B cell (primary cell): Measurements from ENCODE around the gene NYNRIN. TPM values are rescaled to one million over a fixed set of nuclear protein-coding genes. Genes with fewer than 3 reads are reported as not detected.

Experiments
- ATAC-seq: fragments of 200-7000 bp; cut with Tn5 transposase; one replicate; pipeline ENCODE4 v1.10.0; 2021; ENCODE audit warnings: low read depth, mild to moderate bottlenecking, moderate number of reproducible peaks, moderate library complexity
- CTCF ChIA-PET: fragments of 350-600 bp; sonication (Branson Sonifier 250); formaldehyde crosslinking; loops from one replicate; lab custom pipeline; 2021; ENCODE audit warnings: antibody characterized with exemption, inconsistent platforms; lab: Charles Lee
- POLR2A ChIA-PET: fragments of 350-600 bp; sonication (Branson Sonifier 250); formaldehyde crosslinking; loops from one replicate; lab custom pipeline; 2021; ENCODE audit warnings: antibody characterized with exemption; lab: Charles Lee
- DNase-seq: peaks from one replicate; pipeline ENCODE4 v3.0.0; 2013
- H2AFZ ChIP-seq: 2 replicates; pipeline ENCODE4 v1.6.1; 2012; ENCODE audit warnings: mild to moderate bottlenecking, low read depth, low read length; ENCODE audit not compliant: insufficient read depth, poor library complexity, severe bottlenecking
- H3K27ac ChIP-seq, 2 donors: 1 replicate in 1 of 2; 2 replicates in 1 of 2; pipeline ENCODE4 v1.5.1; 2012 to 2013; ENCODE audit warnings: low read length in 2 of 2, mild to moderate bottlenecking in 2 of 2, moderate library complexity in 1 of 2
- H3K27me3 ChIP-seq, 4 experiments: fragments of 200-600 bp in 1 of 4; sonication (generic) in 1 of 4; replicated peaks in 1 of 4; 1 replicate in 2 of 4; 2 replicates in 2 of 4; pipeline versions ENCODE4 v1.6.1 to v1.7.0; 2013 to 2016; ENCODE audit warnings: low read length in 3 of 4, mild to moderate bottlenecking in 2 of 4, mixed read lengths in 1 of 4, moderate library complexity in 1 of 4; ENCODE audit not compliant: insufficient read depth in 4 of 4, control insufficient read depth in 3 of 4; ENCODE audit errors: control extremely low read depth in 1 of 4
- H3K36me3 ChIP-seq, 2 experiments: replicated peaks in 1 of 2; 1 replicate in 1 of 2; 2 replicates in 1 of 2; pipeline versions ENCODE4 v1.6.1 to v1.7.1; 2013; ENCODE audit warnings: low read length in 1 of 2; ENCODE audit not compliant: insufficient read depth in 2 of 2, control insufficient read depth in 1 of 2; ENCODE audit errors: control extremely low read depth in 1 of 2, extremely low read depth in 1 of 2
- H3K4me1 ChIP-seq, 2 donors: fragments of 200-600 bp in 1 of 2; sonication (generic) in 1 of 2; 1 replicate in 1 of 2; 2 replicates in 1 of 2; pipeline versions ENCODE4 v1.5.1 to v1.6.1; 2013 to 2017; ENCODE audit warnings: low read length in 2 of 2; ENCODE audit not compliant: control insufficient read depth in 2 of 2, insufficient read depth in 2 of 2
- H3K4me2 ChIP-seq: replicated peaks from 2 replicates; pipeline ENCODE3; 2012; ENCODE audit warnings: mild to moderate bottlenecking, low read depth, low read length; ENCODE audit not compliant: poor library complexity, severe bottlenecking
- H3K4me3 ChIP-seq, 5 experiments: fragments of 200-600 bp in 1 of 5; sonication (generic) in 1 of 5; 1 replicate in 3 of 5; 2 replicates in 2 of 5; pipeline versions ENCODE4 v1.5.1 to v1.7.0; 2011 to 2016; ENCODE audit warnings: low read length in 4 of 5, mild to moderate bottlenecking in 4 of 5, low read depth in 2 of 5, control low read depth in 1 of 5, moderate library complexity in 1 of 5; ENCODE audit not compliant: insufficient read depth in 1 of 5; ENCODE audit errors: control extremely low read depth in 1 of 5, extremely low read depth in 1 of 5
- H3K79me2 ChIP-seq: fragments of 200-600 bp; sonication (generic); one replicate; pipeline ENCODE4 v1.6.0; 2016; ENCODE audit warnings: low read length; ENCODE audit not compliant: control insufficient read depth, insufficient read depth
- H3K9ac ChIP-seq: fragments of 200-600 bp; sonication (generic); 2 replicates; pipeline ENCODE4 v1.6.1; 2017; ENCODE audit warnings: mild to moderate bottlenecking, low read length, moderate library complexity
- H3K9me3 ChIP-seq, 3 donors: one replicate each; pipeline versions ENCODE4 v1.6.1 to v1.7.1; 2013; ENCODE audit warnings: low read length in 2 of 3; ENCODE audit not compliant: control insufficient read depth in 2 of 3, insufficient read depth in 1 of 3; ENCODE audit errors: control extremely low read depth in 1 of 3
- H4K20me1 ChIP-seq: 2 replicates; pipeline ENCODE4 v1.6.0; 2012; ENCODE audit warnings: mild to moderate bottlenecking, low read length; ENCODE audit not compliant: insufficient read depth, control insufficient read depth, poor library complexity, severe bottlenecking
- H3K27ac Mint-ChIP-seq: one replicate; pipeline ENCODE4 v1.8.0; 2021; ENCODE audit warnings: mixed read lengths
- H3K27me3 Mint-ChIP-seq: one replicate; pipeline ENCODE4 v1.8.0; 2021; ENCODE audit warnings: mixed read lengths
- H3K4me1 Mint-ChIP-seq: one replicate; pipeline ENCODE4 v1.8.0; 2021; ENCODE audit warnings: mixed read lengths
- H3K4me3 Mint-ChIP-seq: one replicate; pipeline ENCODE4 v1.8.0; 2021; ENCODE audit warnings: mixed read lengths
- H3K9me3 Mint-ChIP-seq: one replicate; pipeline ENCODE4 v1.8.0; 2022; ENCODE audit warnings: mixed read lengths; ENCODE audit not compliant: insufficient read depth
- CTCF ChIP-seq: fragments of 200-600 bp; IDR thresholded peaks from one replicate; pipeline ENCODE4 v1.8.0; 2022; ENCODE audit warnings: antibody characterized with exemption, mild to moderate bottlenecking
- EZH2 ChIP-seq: IDR thresholded peaks from 2 replicates; pipeline ENCODE4 v1.6.1; 2012; ENCODE audit warnings: borderline replicate concordance, low read depth, mild to moderate bottlenecking, moderate library complexity, low read length; ENCODE audit not compliant: insufficient read depth, poor library complexity, severe bottlenecking
- WGBS: methylation state at CpG from one replicate; pipeline ENCODE4 v1.1.5; 2013; ENCODE audit warnings: missing lambda C conversion rate; ENCODE audit not compliant: insufficient coverage; 5-methylcytosine and 5-hydroxymethylcytosine counted together
- intact Hi-C: fragments of 100-400 bp; cut with micrococcal nuclease; formaldehyde crosslinking; loops from one replicate; pipeline ENCODE4 v1.10.0; 2022
- polyA plus RNA-seq: library from polyadenylated mRNA; depleted of rRNA; stranded (reverse); fragments of >200 nt; gene quantifications from 2 replicates; pipeline ENCODE4 v1.2.3, GENCODE V29; 2012
- total RNA-seq, 2 donors: library from RNA; stranded (reverse); fragments of 120-200 nt in 1 of 2; gene quantifications; 1 replicate in 1 of 2; 2 replicates in 1 of 2; pipeline versions ENCODE4 v1.2.3 to v1.2.4, GENCODE V29; 2013 to 2022

Gene NYNRIN
- total and polyA plus RNA-seq, 2 donors (not counting 1 experiment from before 2014, with no cell fraction given) = 0.04 to 0.34 TPM

- TF ChIP-seq EZH2 (no peak), CTCF (no peak)
- H3K79me2 ChIP-seq = peaks cover 42% of the 10 kb centered on the region
- Mint-ChIP-seq H3K4me3 (peak overlapping the region; percentile 94), H3K4me1 (peaks cover 35% of the 10 kb centered on the region), H3K27me3 (no peaks in the 10 kb centered on the region), H3K27ac (peak overlapping the region; percentile 98), H3K9me3 (no peaks in the 10 kb centered on the region)
- 0% methylated on average over 21 of the region's 28 CpGs for WGBS
- H4K20me1 ChIP-seq = peaks cover 29% of the 10 kb centered on the region
- peak overlapping the region; percentile 80 for H2AFZ ChIP-seq
- POLR2A ChIA-PET = interaction anchor here (0.5 to 3.8 kb wide), 24 partner anchors 10 to 878 kb away, joined by 3 to 78 read pairs (median 4); partner anchors contain the start of genes ADCY4, CHMP4A, DCAF11 and DHRS1
- ATAC-seq (peak; percentile 61), DNase-seq (peak; percentile 81)
- peak overlapping the region; percentile 95 for H3K4me2 ChIP-seq
- peaks cover 22 to 35% of the 10 kb centered on the region in 2 donors for H3K4me1 ChIP-seq
- peak overlapping the region; percentile 77 to 98 (median 96) for H3K4me3 ChIP-seq
- peaks cover 0 to 38% of the 10 kb centered on the region in 2 experiments for H3K36me3 ChIP-seq
- H3K9ac ChIP-seq = peak overlapping the region; percentile 98
- H3K27me3 ChIP-seq = no peaks in the 10 kb centered on the region
- peak overlapping the region; percentile 98 to 99 for H3K27ac ChIP-seq
- intact Hi-C loops = loop anchor here (1.0 to 10.0 kb wide), 4 partner anchors 17 to 1335 kb away; partner anchors contain the start of genes ACIN1, C14orf119 and CHMP4A
- H3K9me3 ChIP-seq = no peaks in the 10 kb centered on the region
- CTCF ChIA-PET = interaction anchor here (1.0 to 17.4 kb wide), 21 partner anchors 11 to 349 kb away, joined by 3 to 650 read pairs (median 12); partner anchors contain the start of genes ADCY4, CHMP4A, CIDEB and DCAF11
Observed at GRCh38 chr14:24430143-24430681, 31.4 kb downstream of the NYNRIN start.
